RWPE2 (cell line): ENCODE results near the gene RFX5.

ENCODE experiments used
- ATAC-seq: fragments of 200-7000 bp; cut with Tn5 transposase; 3 replicates; pipeline ENCODE4 v1.9.1; 2021; ENCODE audit warnings: low read depth
- DNase-seq: peaks from one replicate; pipeline ENCODE4 v3.0.0-alpha.2; 2020; ENCODE audit warnings: low spot score
- H3K27ac ChIP-seq: fragments of 450-650 bp; 2 replicates; pipeline ENCODE4 v1.5.1; 2017; ENCODE audit warnings: mild to moderate bottlenecking; ENCODE audit not compliant: poor library complexity, severe bottlenecking
- H3K27me3 ChIP-seq: fragments of 250-450 bp; sonication (Bioruptor Pico); 2 replicates; pipeline ENCODE4 v1.5.1; 2021; ENCODE audit warnings: mild to moderate bottlenecking, moderate library complexity; ENCODE audit not compliant: insufficient read depth, poor library complexity, severe bottlenecking
- H3K36me3 ChIP-seq: fragments of 250-450 bp; sonication (Bioruptor Pico); 2 replicates; pipeline ENCODE4 v1.5.1; 2020; ENCODE audit warnings: low read depth, mild to moderate bottlenecking, moderate library complexity
- H3K4me1 ChIP-seq: fragments of 250-450 bp; sonication (Bioruptor Pico); 2 replicates; pipeline ENCODE4 v1.5.1; 2021; ENCODE audit warnings: mild to moderate bottlenecking, moderate library complexity; ENCODE audit not compliant: insufficient read depth, poor library complexity, severe bottlenecking
- H3K4me3 ChIP-seq: fragments of 250-450 bp; sonication (Bioruptor Pico); 2 replicates; pipeline ENCODE4 v1.5.1; 2021; ENCODE audit warnings: mild to moderate bottlenecking, moderate library complexity; ENCODE audit not compliant: severe bottlenecking
- H3K9me3 ChIP-seq: fragments of 250-450 bp; sonication (Bioruptor Pico); 2 replicates; pipeline ENCODE4 v1.5.1; 2021; ENCODE audit warnings: mild to moderate bottlenecking, moderate library complexity; ENCODE audit not compliant: severe bottlenecking
- TF ChIP-seq, protein P1 (sequence below): fragments of 450-650 bp; IDR thresholded peaks from one replicate; pipeline ENCODE4 v1.5.1; 2017; ENCODE audit warnings: mild to moderate bottlenecking, moderate library complexity; ENCODE audit not compliant: poor library complexity, severe bottlenecking

Gene RFX5

DNA sequence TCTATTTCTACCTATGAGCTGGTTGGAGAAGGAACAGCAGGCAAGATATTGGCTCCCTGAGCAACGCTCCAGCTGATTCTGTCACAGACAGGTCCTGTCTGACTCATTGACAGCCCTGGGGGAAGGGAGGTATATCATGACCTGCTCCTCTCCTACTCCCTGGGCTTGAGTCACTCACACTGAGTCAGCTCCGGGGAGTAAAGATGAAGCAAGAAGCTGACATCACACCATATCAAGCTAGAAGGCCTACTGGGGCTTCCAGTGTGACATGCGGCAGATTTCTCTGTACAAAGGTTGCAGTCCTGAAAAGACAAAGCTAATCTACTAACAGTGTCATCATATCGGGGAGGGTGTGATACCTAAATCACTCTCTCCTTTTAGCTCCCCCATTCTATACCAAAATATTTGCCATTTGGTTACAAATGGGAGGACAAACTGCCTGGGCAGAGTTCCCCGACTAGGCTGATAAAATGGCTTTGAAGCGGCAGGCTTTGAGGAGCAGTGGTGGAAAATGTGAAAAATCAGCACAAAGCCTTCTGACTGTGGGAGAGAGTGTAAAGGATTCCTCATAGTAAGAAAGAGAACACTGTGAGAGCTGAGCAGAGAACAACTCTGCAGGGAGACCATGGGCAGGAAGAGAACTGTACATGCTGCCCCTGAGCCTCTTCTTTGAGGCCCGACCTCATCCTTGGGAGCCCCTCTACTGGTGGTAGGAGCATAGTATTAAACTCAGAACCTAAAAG lies 35.3 kb downstream of the RFX5 start:
- ATAC-seq (peak; percentile 97), DNase-seq (peak; percentile 98)
- no peaks in the 10 kb centered on the region for H3K9me3 ChIP-seq
- TF ChIP-seq, protein P1, sequence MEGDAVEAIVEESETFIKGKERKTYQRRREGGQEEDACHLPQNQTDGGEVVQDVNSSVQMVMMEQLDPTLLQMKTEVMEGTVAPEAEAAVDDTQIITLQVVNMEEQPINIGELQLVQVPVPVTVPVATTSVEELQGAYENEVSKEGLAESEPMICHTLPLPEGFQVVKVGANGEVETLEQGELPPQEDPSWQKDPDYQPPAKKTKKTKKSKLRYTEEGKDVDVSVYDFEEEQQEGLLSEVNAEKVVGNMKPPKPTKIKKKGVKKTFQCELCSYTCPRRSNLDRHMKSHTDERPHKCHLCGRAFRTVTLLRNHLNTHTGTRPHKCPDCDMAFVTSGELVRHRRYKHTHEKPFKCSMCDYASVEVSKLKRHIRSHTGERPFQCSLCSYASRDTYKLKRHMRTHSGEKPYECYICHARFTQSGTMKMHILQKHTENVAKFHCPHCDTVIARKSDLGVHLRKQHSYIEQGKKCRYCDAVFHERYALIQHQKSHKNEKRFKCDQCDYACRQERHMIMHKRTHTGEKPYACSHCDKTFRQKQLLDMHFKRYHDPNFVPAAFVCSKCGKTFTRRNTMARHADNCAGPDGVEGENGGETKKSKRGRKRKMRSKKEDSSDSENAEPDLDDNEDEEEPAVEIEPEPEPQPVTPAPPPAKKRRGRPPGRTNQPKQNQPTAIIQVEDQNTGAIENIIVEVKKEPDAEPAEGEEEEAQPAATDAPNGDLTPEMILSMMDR = no peak
- H3K4me1 ChIP-seq = peaks cover 22% of the 10 kb centered on the region
- peak overlapping the region; percentile 57 for H3K27ac ChIP-seq
- no peak overlapping the region for H3K4me3 ChIP-seq
- H3K36me3 ChIP-seq = peaks cover 84% of the 10 kb centered on the region
- no peaks in the 10 kb centered on the region for H3K27me3 ChIP-seq

DNA sequence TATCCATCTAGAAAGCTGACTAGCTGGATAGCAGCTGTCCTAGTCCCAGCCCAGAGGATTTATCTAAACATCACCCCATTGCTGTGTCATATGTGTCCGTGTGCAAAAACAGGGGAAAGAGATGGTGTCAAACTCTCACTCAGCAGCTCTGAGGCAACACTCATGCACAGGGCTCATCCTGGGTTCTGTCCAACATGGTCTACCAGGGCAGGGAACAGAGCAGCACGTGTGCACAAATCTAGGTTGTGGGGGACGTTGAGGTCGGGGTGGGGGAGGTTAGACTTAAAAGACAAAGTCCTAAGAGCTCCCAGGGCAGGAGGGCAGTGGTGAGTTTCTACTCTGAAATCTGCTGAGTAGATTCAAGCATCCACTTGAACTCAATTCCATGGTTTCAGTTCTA lies 36.0 kb downstream of the RFX5 start:
- Histone ChIP-seq H3K9me3 (no peaks in the 10 kb centered on the region), H3K27me3 (no peaks in the 10 kb centered on the region), H3K36me3 (peaks cover 87% of the 10 kb centered on the region), H3K4me1 (peaks cover 22% of the 10 kb centered on the region), H3K4me3 (no peak overlapping the region), H3K27ac (no peak overlapping the region)
- ATAC-seq = no peak
- no peak for DNase-seq
- TF ChIP-seq, protein P1 = no peak

DNA sequence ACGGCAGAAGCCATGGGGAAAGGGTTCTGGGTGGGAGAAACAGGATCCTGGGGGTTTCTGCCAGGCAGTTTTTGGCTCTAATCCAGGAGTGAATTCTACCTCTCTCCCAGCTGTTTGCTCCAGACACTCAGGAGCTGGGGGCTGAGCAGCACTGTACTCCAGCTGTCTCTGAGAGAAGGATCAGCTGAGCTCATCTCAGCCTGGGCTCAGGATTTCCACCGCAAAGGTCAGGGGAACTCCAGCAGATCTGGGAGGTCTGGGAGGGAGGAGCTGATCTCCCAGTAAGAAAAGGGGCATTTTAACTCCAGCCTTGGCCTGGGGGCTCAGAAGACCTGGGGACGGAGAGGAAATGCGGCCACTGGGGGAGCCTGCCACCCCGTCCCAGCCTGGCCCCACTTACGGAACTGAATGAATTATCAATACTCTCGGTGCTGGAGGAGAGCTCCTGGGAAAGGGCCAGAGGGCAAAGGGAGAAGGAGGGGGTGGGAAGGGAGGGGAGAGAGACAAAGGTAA lies 37.2 kb downstream of the RFX5 start:
- no peaks in the 10 kb centered on the region for H3K27me3 ChIP-seq
- peaks cover 88% of the 10 kb centered on the region for H3K36me3 ChIP-seq
- peaks cover 22% of the 10 kb centered on the region for H3K4me1 ChIP-seq
- H3K4me3 ChIP-seq = no peak overlapping the region
- no peak for DNase-seq
- ATAC-seq = no peak
- TF ChIP-seq, protein P1 = no peak
- no peaks in the 10 kb centered on the region for H3K9me3 ChIP-seq
- no peak overlapping the region for H3K27ac ChIP-seq

DNA sequence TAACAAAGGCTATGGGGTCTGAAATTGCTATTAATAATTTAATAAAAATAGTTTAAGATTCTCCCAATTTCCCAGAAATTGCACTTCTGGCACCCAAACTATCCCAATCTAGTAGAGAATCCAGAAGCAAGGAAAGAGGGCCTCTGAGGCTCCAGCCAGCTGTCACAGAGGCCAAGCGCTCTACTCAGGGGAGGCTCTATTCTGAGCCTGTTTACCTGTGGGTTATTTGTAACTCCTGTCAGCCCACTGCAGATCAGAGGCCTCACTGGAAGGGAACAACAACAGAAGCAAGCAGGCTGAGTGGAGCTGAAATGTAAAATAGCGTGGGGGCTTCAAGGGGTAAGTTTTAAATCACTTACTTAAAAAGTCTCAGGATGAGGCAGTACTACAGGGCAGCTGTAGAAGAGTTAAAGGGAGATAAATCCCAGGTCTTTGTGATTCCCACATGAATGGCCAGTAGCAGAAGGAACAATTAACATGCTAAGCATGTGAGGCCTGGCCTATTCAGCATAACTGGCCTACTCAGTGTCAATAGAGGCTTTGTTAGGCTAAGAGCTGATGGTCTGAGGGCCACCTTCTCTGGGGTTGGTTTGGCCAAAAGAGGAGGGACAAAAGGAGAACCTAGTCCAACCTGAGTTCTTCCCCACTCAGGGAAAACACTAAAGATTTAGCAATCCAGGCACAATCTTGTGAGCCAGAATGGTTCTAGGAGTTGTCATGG lies 52.1 kb downstream of the RFX5 start:
- Histone ChIP-seq H3K27me3 (no peaks in the 10 kb centered on the region), H3K4me3 (no peak overlapping the region), H3K27ac (no peak overlapping the region), H3K36me3 (peaks cover 89% of the 10 kb centered on the region), H3K9me3 (no peaks in the 10 kb centered on the region), H3K4me1 (no peaks in the 10 kb centered on the region)
- no peak for ATAC-seq
- DNase-seq = no peak
- TF ChIP-seq, protein P1 = no peak
